Ishikawa (cell line): ENCODE results near the gene AZI2.

Source experiments
- CREB1 ChIP-seq: IDR thresholded peaks from 2 replicates; pipeline ENCODE4 v1.6.1; 2012; ENCODE audit warnings: low read depth
- FOXM1 ChIP-seq: IDR thresholded peaks from 2 replicates; pipeline ENCODE4 v1.6.1; 2012; ENCODE audit warnings: low read depth, borderline replicate concordance
- TEAD4 ChIP-seq: IDR thresholded peaks from 2 replicates; pipeline ENCODE4 v1.6.1; 2012

- TF ChIP-seq CREB1 (no peak), FOXM1 (no peak), TEAD4 (no peak)
Observed at GRCh38 chr3:28388978-28389377, 40.4 kb upstream of the AZI2 start.
